ENCODE measurements around the gene ROBO2.

Gene ROBO2

DNA sequence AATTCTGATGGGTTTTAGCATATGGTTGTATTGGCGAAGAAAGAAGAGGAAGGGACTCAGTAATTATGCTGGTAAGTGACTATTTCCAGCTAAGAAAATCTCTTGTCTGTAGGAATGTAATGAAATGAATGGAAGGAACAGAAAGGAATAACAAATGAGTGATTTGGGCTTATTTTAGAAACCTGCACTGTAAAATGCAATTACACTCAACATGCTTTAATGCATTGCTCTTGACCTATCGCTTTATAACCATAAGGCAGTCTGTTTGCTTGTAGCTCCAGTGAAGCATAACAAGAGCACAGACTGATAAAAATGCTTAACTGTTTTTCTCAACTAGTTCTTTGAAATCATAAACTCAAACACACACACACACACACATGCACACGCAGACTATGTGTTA lies 549.0 kb downstream of the ROBO2 start:
- no peak for DNase-seq
- H3K4me3 Mint-ChIP-seq = no peak overlapping the region
- no peaks in the 10 kb centered on the region for H3K4me1 Mint-ChIP-seq
- no peaks in the 10 kb centered on the region for H3K36me3 Mint-ChIP-seq (ENCODE audit: low read depth)
- H3K9me3 Mint-ChIP-seq = peaks cover 4% of the 10 kb centered on the region
- no peak overlapping the region for H3K27ac Mint-ChIP-seq
- ATAC-seq = no peak
- no peaks in the 10 kb centered on the region for H3K27me3 Mint-ChIP-seq

DNA sequence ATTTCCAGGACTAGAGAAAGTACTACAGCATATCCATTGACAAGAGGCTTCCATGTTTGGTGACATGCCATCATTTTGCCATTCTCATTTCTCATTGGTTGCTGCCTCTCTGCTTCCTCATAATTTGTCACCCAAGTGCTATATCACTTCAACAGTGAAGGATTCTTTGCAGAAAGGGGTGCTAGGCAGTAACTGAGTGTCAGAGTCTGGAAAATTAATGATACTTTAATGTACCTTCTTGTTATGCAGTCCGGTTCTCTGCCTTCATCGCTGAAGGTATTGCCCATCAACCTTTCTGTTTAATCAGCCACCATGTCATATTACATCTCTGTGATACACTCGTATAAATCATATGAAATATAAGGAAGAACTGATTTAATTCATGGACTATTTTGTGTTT lies 550.3 kb downstream of the ROBO2 start:
- Mint-ChIP-seq H3K27me3 (no peaks in the 10 kb centered on the region), H3K4me1 (no peaks in the 10 kb centered on the region), H3K9me3 (peaks cover 4% of the 10 kb centered on the region), H3K4me3 (no peak overlapping the region), H3K27ac (no peak overlapping the region), H3K36me3 (ENCODE audit: low read depth) (no peaks in the 10 kb centered on the region)
- no peak for ATAC-seq
- no peak for DNase-seq

DNA sequence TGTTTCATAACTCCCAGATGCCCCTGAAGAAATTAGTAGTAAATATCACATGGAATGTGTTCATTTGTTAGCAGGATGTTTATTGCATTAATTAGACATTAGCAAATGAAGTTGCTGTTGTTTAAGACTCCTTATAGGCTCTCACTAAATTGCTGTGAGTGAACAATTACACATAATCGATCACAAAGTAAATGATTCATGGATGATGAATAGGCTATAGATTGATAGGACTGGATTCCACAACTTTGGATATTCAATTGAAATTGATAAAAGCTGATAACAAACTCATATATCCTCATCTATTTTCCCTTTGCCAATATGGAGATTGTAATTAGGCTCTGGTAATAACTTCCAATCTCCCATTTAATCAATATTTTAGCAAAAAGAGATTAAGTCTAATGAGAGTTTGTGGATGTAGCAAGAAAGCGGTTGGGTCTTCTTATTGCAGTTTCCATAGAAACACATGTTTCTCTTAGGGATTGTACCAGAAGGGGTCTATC lies 555.5 kb downstream of the ROBO2 start:
- H3K27me3 Mint-ChIP-seq = no peaks in the 10 kb centered on the region
- DNase-seq (no peak), ATAC-seq (no peak)
- peaks cover 8% of the 10 kb centered on the region for H3K9me3 Mint-ChIP-seq
- H3K27ac Mint-ChIP-seq = no peak overlapping the region
- no peaks in the 10 kb centered on the region for H3K4me1 Mint-ChIP-seq
- no peaks in the 10 kb centered on the region for H3K36me3 Mint-ChIP-seq (ENCODE audit: low read depth)
- H3K4me3 Mint-ChIP-seq = no peak overlapping the region

DNA sequence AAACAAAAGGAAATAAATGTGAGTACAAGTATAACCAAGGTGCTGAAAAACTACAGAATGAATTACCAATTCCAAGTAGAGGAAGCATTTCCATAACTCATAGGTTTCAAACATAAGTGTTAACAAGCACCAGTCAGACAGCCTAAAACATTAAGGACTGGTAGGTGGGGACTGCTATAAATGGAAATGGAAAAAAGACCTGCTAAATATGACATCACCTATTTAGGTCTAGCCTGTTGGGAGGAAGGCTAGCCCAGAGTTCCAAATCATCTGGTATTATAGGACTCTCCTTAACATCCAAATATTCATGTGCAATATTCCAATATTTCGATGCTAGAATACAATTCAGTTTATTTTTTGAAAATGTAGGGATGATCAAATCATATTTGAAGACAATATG lies 560.0 kb downstream of the ROBO2 start:
- no peak overlapping the region for H3K27ac Mint-ChIP-seq

DNA sequence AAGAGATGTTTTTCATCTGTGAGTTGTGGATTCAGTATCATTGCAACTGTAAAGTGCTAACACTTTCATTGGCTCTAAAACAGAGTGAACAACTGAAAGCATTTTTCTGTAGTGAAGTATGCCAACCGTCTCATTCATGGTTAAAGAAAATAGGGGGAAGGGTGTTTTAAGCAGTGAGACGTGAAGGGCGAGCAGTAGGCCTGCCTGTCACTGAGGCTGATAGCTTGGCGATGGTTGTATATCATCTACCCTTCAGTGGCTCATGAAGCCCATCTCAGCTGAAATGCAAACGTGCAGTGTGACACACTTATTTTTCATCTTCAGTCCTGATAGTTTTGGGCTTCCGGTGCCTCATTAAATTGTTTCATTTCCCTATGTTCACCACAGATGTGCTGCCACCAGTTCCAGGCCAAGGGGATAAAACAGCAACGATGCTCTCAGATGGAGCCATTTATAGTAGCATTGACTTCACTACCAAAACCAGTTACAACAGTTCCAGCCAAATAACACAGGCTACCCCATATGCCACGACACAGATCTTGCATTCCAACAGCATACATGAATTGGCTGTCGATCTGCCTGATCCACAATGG lies 562.0 kb downstream of the ROBO2 start:
- no peak overlapping the region for H3K4me3 Mint-ChIP-seq
- DNase-seq (no peak), ATAC-seq (no peak)
- H3K36me3 Mint-ChIP-seq (ENCODE audit: low read depth) = no peaks in the 10 kb centered on the region
- no peaks in the 10 kb centered on the region for H3K4me1 Mint-ChIP-seq
- H3K27ac Mint-ChIP-seq = no peak overlapping the region
- H3K9me3 Mint-ChIP-seq = peaks cover 5% of the 10 kb centered on the region
- no peaks in the 10 kb centered on the region for H3K27me3 Mint-ChIP-seq

More for the DNA sequence above, 560.0 kb downstream of the ROBO2 start:
- ATAC-seq (no peak), DNase-seq (no peak)
- no peaks in the 10 kb centered on the region for H3K27me3 Mint-ChIP-seq
- H3K36me3 Mint-ChIP-seq (ENCODE audit: low read depth) = no peaks in the 10 kb centered on the region
- H3K9me3 Mint-ChIP-seq = peaks cover 4% of the 10 kb centered on the region
- no peaks in the 10 kb centered on the region for H3K4me1 Mint-ChIP-seq
- H3K4me3 Mint-ChIP-seq = no peak overlapping the region

DNA sequence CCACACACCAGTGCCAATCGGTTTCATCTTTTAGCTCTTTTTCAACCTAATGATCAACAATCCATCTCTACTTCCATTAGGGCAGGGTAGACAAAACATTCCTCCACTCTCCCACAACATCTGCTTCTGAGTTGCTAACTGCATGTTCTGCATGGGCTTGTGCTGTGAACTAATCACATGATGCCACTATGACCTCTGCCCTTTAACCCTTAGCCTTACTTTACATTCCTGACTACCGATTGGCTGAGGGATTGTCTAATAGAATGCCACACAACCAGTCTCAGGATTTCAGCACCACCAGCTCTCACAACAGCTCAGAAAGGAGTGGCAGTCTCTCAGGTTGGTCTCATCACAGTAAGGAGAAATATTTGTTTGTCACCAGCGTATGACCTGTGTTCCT lies 562.8 kb downstream of the ROBO2 start:
- Mint-ChIP-seq H3K4me1 (no peaks in the 10 kb centered on the region), H3K36me3 (ENCODE audit: low read depth) (no peaks in the 10 kb centered on the region), H3K4me3 (no peak overlapping the region), H3K27me3 (no peaks in the 10 kb centered on the region), H3K27ac (no peak overlapping the region), H3K9me3 (peaks cover 5% of the 10 kb centered on the region)
- no peak for ATAC-seq
- no peak for DNase-seq

DNA sequence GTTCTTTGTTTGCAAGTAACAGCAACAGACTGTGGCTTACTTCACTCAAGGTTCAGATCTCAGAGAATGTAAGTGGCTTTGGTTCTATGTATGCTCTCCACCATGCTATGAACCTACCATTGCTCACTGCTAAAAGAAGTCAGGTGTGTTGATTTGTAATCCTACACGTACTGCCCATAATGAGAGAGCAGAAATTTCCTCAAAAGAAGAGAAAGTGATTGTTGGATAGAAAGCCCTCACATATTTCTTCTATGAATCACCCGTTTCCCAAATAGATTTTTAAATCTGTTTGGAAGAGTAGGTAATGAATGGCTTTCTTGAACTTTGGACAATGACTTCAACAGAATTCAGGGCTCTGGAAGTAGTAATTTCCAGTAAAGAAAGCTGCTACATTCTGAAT lies 565.4 kb downstream of the ROBO2 start:
- H3K36me3 Mint-ChIP-seq (ENCODE audit: low read depth) = no peaks in the 10 kb centered on the region
- no peak overlapping the region for H3K27ac Mint-ChIP-seq
- DNase-seq (no peak), ATAC-seq (no peak)
- H3K27me3 Mint-ChIP-seq = no peaks in the 10 kb centered on the region
- H3K4me3 Mint-ChIP-seq = no peak overlapping the region
- no peaks in the 10 kb centered on the region for H3K4me1 Mint-ChIP-seq
- peaks cover 5% of the 10 kb centered on the region for H3K9me3 Mint-ChIP-seq

DNA sequence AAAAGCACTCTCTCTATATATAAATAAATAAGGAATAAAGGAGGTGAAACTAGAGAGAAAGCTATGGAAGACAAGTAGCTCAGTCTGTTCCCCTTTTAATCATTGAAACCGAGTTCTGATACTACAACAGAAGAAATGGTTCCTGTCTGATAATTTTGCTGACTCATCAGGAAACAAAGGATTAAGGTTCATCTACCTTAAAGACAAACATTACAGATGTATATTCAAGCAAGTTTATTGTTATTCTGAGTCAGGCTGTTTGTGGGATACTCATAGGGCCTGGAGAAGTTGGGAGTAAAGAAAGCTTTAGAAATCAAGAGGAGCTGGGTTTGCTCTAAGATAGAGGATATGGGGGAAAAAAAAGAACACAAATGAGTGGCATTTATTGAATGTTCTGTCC lies 566.0 kb downstream of the ROBO2 start:
- no peak overlapping the region for H3K4me3 Mint-ChIP-seq
- no peak overlapping the region for H3K27ac Mint-ChIP-seq
- no peaks in the 10 kb centered on the region for H3K27me3 Mint-ChIP-seq
- ATAC-seq (no peak), DNase-seq (no peak)
- peaks cover 5% of the 10 kb centered on the region for H3K9me3 Mint-ChIP-seq
- H3K36me3 Mint-ChIP-seq (ENCODE audit: low read depth) = no peaks in the 10 kb centered on the region
- H3K4me1 Mint-ChIP-seq = no peaks in the 10 kb centered on the region

DNA sequence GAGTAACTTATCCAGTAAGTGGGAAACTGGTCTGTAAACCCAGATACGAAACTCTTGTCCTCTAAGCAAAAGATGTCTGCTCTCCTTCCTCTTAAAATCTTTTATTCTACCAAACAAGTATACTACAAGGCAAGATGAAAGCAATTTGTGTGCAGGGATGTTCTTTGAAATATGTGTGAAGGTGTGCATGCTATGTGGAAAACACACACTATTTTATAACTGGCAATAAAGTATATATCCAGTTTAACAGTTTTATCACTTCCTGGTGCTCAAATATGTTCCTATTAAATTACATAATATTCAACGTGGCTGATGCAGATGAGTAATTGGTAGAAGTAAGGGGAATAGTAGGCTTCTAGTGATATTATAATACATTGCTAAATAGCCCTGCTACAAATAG lies 566.5 kb downstream of the ROBO2 start:
- H3K27me3 Mint-ChIP-seq = no peaks in the 10 kb centered on the region
- H3K9me3 Mint-ChIP-seq = peaks cover 5% of the 10 kb centered on the region
- H3K27ac Mint-ChIP-seq = no peak overlapping the region

DNA sequence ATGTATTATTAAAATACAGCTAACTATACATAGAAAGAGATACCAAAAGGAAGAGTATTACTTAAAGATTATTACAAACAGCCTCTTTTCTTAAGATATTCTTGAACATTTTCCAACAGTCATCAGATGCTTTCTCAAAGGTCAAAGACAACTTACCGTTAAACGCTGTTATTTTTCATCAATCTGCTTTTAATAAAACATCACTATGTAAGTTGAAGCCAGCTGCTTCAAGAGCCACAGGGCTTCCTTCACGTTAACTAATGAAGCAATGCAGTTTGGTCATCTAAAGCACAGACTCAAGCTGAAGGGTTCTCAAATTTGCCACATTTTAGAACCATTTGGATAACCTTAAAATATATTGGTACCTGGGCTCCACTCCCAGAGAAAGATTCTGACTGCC lies 578.8 kb downstream of the ROBO2 start:
- H3K9me3 Mint-ChIP-seq = peaks cover 19% of the 10 kb centered on the region
- no peak overlapping the region for H3K27ac Mint-ChIP-seq
- no peak overlapping the region for H3K4me3 Mint-ChIP-seq
- ATAC-seq (no peak), DNase-seq (no peak)
- no peaks in the 10 kb centered on the region for H3K36me3 Mint-ChIP-seq (ENCODE audit: low read depth)
- no peaks in the 10 kb centered on the region for H3K4me1 Mint-ChIP-seq
- no peaks in the 10 kb centered on the region for H3K27me3 Mint-ChIP-seq

More for the DNA sequence above, 566.5 kb downstream of the ROBO2 start:
- no peak for DNase-seq
- ATAC-seq = no peak
- H3K36me3 Mint-ChIP-seq (ENCODE audit: low read depth) = no peaks in the 10 kb centered on the region
- no peaks in the 10 kb centered on the region for H3K4me1 Mint-ChIP-seq
- no peak overlapping the region for H3K4me3 Mint-ChIP-seq

DNA sequence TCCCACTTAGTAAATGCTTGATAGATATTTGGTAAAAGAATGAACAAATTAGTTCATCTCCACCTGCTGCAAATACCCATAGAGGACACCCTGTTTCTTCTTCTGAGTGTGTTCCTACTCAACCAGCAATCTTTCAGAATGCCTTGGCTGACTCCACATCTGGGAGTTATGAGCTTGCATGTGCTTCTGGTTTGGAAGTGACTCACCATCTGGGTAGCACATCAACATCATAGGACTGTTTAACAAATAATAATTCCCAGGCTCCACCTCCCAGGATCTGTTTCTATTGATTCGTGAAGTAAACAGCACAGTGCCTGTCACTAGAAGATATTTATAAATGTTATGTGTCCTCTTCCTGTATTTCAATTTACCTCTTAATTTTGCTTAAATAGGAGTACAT lies 580.1 kb downstream of the ROBO2 start:
- no peak for DNase-seq
- ATAC-seq = no peak
- H3K9me3 Mint-ChIP-seq = peaks cover 15% of the 10 kb centered on the region
- no peaks in the 10 kb centered on the region for H3K27me3 Mint-ChIP-seq
- no peaks in the 10 kb centered on the region for H3K36me3 Mint-ChIP-seq (ENCODE audit: low read depth)
- H3K4me3 Mint-ChIP-seq = no peak overlapping the region
- no peaks in the 10 kb centered on the region for H3K4me1 Mint-ChIP-seq
- H3K27ac Mint-ChIP-seq = no peak overlapping the region

DNA sequence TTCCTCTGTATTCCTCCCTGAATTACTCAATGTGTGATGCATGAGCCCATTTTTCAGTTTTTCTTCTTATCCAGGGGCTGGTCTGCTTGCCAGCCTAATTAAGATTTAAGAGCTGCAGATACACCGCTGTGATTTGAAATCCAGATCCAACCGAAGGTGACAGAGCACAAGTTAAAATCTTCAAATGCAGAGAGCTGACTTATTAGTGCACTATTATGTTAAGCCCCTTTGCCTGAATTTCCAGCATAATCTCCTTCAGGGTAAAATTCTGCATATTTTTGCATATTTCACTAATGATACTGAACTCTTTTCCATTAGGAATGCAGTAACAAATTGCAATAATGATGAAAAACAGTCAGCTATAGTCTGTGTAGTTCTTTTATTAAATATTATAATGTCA lies 583.6 kb downstream of the ROBO2 start:
- no peaks in the 10 kb centered on the region for H3K27me3 Mint-ChIP-seq
- DNase-seq = no peak
- H3K9me3 Mint-ChIP-seq = peaks cover 7% of the 10 kb centered on the region
- no peak overlapping the region for H3K4me3 Mint-ChIP-seq
- no peaks in the 10 kb centered on the region for H3K4me1 Mint-ChIP-seq
- no peak for ATAC-seq
- no peaks in the 10 kb centered on the region for H3K36me3 Mint-ChIP-seq (ENCODE audit: low read depth)
- H3K27ac Mint-ChIP-seq = no peak overlapping the region

DNA sequence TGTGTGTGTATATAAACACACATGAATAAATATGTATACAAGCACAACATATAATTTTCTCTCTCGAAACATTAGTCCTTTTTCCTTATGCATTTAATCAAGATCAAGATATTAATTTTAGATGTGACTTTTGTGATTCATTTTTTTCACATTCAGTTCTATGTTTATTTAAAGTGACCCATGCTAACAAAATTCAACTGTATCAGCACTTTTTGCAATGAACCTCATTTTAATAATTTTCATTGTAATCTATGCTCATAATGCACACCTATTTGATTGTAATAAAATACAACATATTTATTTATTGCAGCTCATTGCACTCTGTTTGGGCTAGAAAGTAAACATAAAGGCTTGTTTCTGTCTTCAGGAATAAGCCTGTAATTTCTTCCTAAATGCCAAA lies 586.3 kb downstream of the ROBO2 start:
- Mint-ChIP-seq H3K36me3 (ENCODE audit: low read depth) (no peaks in the 10 kb centered on the region), H3K4me3 (no peak overlapping the region), H3K4me1 (no peaks in the 10 kb centered on the region), H3K27me3 (no peaks in the 10 kb centered on the region), H3K9me3 (peaks cover 12% of the 10 kb centered on the region), H3K27ac (no peak overlapping the region)
- ATAC-seq (no peak), DNase-seq (no peak)

DNA sequence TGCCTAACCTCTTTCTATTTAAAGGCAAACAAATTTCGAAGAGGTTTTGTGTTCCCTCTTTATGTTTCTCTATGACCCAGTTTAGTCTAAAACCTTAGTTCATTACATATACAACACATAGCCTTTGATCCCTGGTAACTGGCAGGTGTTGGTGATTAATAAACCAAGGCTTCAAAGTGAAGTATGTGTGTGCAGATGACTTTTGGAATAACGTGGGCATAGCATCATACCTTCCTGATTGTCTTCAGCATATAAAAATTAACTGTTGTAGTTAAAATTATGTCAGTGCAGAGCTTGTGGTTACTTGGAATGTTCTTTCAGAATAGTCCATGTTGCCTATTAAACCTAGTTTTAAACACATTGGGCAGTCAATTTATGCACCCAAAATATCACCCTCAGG lies 608.3 kb downstream of the ROBO2 start:
- DNase-seq = no peak
- no peak for ATAC-seq
- Mint-ChIP-seq H3K27me3 (no peaks in the 10 kb centered on the region), H3K9me3 (peaks cover 10% of the 10 kb centered on the region), H3K27ac (no peak overlapping the region), H3K36me3 (ENCODE audit: low read depth) (no peaks in the 10 kb centered on the region), H3K4me1 (no peaks in the 10 kb centered on the region), H3K4me3 (no peak overlapping the region)

DNA sequence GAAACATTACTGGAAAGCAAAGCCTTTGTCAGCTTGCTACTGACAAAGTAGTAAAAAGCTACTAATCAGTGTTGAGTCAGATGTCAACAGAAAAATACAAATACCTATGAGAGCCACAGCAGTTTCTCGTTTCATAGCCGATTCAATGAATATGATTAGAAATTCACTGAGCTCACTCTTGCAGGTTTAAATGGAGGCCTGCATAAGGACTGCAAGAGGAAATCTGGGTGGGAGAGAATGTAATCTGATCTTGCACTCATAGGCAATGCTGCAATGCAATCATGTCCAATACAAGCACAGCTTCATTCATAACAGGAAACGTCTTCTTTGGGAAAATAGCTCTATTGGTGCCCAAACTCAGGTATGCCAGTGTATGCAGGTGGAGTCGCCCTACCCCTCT lies 608.8 kb downstream of the ROBO2 start:
- ATAC-seq (no peak), DNase-seq (no peak)
- no peak overlapping the region for H3K27ac Mint-ChIP-seq
- no peaks in the 10 kb centered on the region for H3K36me3 Mint-ChIP-seq (ENCODE audit: low read depth)
- no peaks in the 10 kb centered on the region for H3K4me1 Mint-ChIP-seq
- no peak overlapping the region for H3K4me3 Mint-ChIP-seq
- H3K27me3 Mint-ChIP-seq = no peaks in the 10 kb centered on the region
- peaks cover 11% of the 10 kb centered on the region for H3K9me3 Mint-ChIP-seq

DNA sequence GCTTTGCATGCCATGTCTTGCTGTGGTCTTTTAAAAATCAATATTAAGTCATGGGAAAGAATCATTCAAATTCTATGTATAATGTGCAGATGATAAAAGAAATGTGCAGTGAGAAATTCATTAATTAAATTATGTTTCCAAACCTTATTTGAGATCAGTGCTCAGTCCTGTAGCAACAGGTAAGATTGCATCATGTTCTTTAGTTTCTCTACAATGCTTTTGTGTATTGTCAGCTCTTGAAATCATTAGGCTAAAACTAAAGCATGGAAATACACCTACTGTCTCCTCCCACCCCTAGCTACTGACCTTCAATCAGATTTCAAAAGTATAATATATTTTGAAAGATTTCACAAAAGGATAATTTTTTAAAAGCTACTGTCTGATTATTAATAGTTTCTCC lies 612.7 kb downstream of the ROBO2 start:
- Mint-ChIP-seq H3K4me3 (no peak overlapping the region), H3K36me3 (ENCODE audit: low read depth) (no peaks in the 10 kb centered on the region), H3K27me3 (no peaks in the 10 kb centered on the region), H3K27ac (no peak overlapping the region), H3K9me3 (peaks cover 13% of the 10 kb centered on the region), H3K4me1 (no peaks in the 10 kb centered on the region)
- DNase-seq = no peak
- ATAC-seq = no peak

Measured in activated naive CD8-positive, alpha-beta T cell treated with anti-CD3 and anti-CD28 coated beads, Interleukin-2, amount 50 U/mL, for 24 hours (primary cell).